Central memory CD4-positive, alpha-beta T cell (primary cell): ENCODE results near the gene CNP.
"Not testable (repeated sequence)": the region's sequence is repeated elsewhere in the genome, so short reads cannot be mapped to it uniquely, and the experiment has no call there.

Experiments used
- DNase-seq: peaks from one replicate; pipeline ENCODE4 v3.0.0; 2022
- total RNA-seq, 3 experiments: gene quantifications; one replicate each; lab custom pipeline; 2026; lab: John Stamatoyannopoulos, UW

The CNP gene
- 31.1 to 73.1 (median 46.5) reads per million in 3 experiments for total RNA-seq

- peak; percentile 86 for DNase-seq
These were observed at the start of gene CNP for GRCh38 chr17:41966463-41967140. Gene CNP, plus strand, starts transcription at chr17:41966795. Its CDS starts 90 bp downstream, at chr17:41966885.

GRCh38 chr17:41917192-41917591, 49.4 kb upstream of the CNP start:
- DNase-seq: no peak

GRCh38 chr17:41917679-41918313, 48.8 kb upstream of the CNP start:
- peak; percentile 30 for DNase-seq

- peak; percentile 92 for DNase-seq
These were observed 48.1 kb upstream of the CNP start, which contains the start of gene ACLY for GRCh38 chr17:41918314-41919164. Gene ACLY, minus strand, starts transcription at chr17:41918951. Its CDS starts 5,078 bp downstream, at chr17:41913873.

GRCh38 chr17:41919165-41919817, 47.3 kb upstream of the CNP start:
- DNase-seq: no peak

GRCh38 chr17:41919840-41920579, 46.6 kb upstream of the CNP start:
- no peak for DNase-seq

GRCh38 chr17:41920580-41920955, 46.0 kb upstream of the CNP start:
- no peak for DNase-seq

GRCh38 chr17:41925991-41926590, 40.5 kb upstream of the CNP start:
- DNase-seq: no peak

- DNase-seq: no peak
These were observed 37.8 kb upstream of the CNP start for GRCh38 chr17:41928693-41929251.

- peak; percentile 97 for DNase-seq
These were observed 36.4 kb upstream of the CNP start, which contains the start of gene ODAD4 for GRCh38 chr17:41930009-41930832. Gene ODAD4, plus strand, starts transcription at chr17:41930617. Its CDS starts 107 bp downstream, at chr17:41930724.

- DNase-seq: not testable (repeated sequence)
These were observed 35.8 kb upstream of the CNP start for GRCh38 chr17:41930833-41931156.

- DNase-seq: not testable (repeated sequence)
These were observed 34.9 kb upstream of the CNP start for GRCh38 chr17:41931715-41932114.

GRCh38 chr17:41932816-41933389, 33.7 kb upstream of the CNP start:
- no peak for DNase-seq

- DNase-seq: no peak
These were observed 31.0 kb upstream of the CNP start for GRCh38 chr17:41935641-41936040.

GRCh38 chr17:41937970-41938954, 28.3 kb upstream of the CNP start:
- DNase-seq: no peak

- DNase-seq: no peak
These were observed 27.4 kb upstream of the CNP start for GRCh38 chr17:41939044-41939692.

GRCh38 chr17:41939693-41940090, 26.9 kb upstream of the CNP start:
- DNase-seq: no peak

- no peak for DNase-seq
These were observed 25.4 kb upstream of the CNP start for GRCh38 chr17:41941168-41941567.
